PC-3 (cell line): Measurements from ENCODE around the gene MAP7D1. TPM values are rescaled to one million over a fixed set of nuclear protein-coding genes. Genes with fewer than 3 reads are reported as not detected.

Experiments used
- ATAC-seq: fragments of 200-7000 bp; cut with Tn5 transposase; 2 replicates; pipeline ENCODE4 v1.9.1; 2020; ENCODE audit warnings: mild to moderate bottlenecking, moderate library complexity
- BruUV-seq: library from RNA; stranded (reverse); fragments of 400-500 nt; replicated peaks from 2 replicates; lab custom pipeline; 2021; lab: Mats Ljungman, UMichigan
- CTCF ChIA-PET: fragments of 300-600 bp; sonication (Branson Sonifier 250); formaldehyde crosslinking; loops from one replicate; lab custom pipeline; 2022; ENCODE audit warnings: antibody characterized with exemption; lab: Charles Lee
- POLR2A ChIA-PET: fragments of 300-600 bp; sonication (Branson Sonifier 250); formaldehyde crosslinking; loops from one replicate; lab custom pipeline; 2022; ENCODE audit warnings: antibody characterized with exemption; ENCODE audit not compliant: unreplicated experiment; lab: Charles Lee
- DNase-seq: peaks from one replicate; pipeline ENCODE4 v3.0.0-alpha.2; 2015
- H2AFZ ChIP-seq: fragments of 300-600 bp; sonication (generic); 2 replicates; pipeline ENCODE4 v1.6.0; 2016; ENCODE audit warnings: antibody characterized with exemption, low read length
- H3F3A ChIP-seq: fragments of 300-600 bp; sonication (generic); one replicate; pipeline ENCODE4 v1.6.0; 2017; ENCODE audit warnings: antibody characterized with exemption, low read length, control low read depth, mild to moderate bottlenecking; ENCODE audit not compliant: unreplicated experiment
- H3K27ac ChIP-seq: fragments of 300-600 bp; sonication (generic); 2 replicates; pipeline ENCODE4 v1.5.1; 2016; ENCODE audit warnings: mild to moderate bottlenecking, low read length
- H3K27me3 ChIP-seq: fragments of 300-600 bp; sonication (generic); 2 replicates; pipeline ENCODE4 v1.6.1; 2016; ENCODE audit warnings: low read length, mixed read lengths
- H3K36me3 ChIP-seq: fragments of 300-600 bp; sonication (generic); 2 replicates; pipeline ENCODE4 v1.6.1; 2016; ENCODE audit warnings: low read depth, mixed run types, low read length, mixed read lengths
- H3K4me1 ChIP-seq: fragments of 300-600 bp; sonication (generic); 2 replicates; pipeline ENCODE4 v1.5.1; 2016; ENCODE audit warnings: low read length; ENCODE audit not compliant: insufficient read depth
- H3K4me2 ChIP-seq: fragments of 300-600 bp; sonication (generic); 2 replicates; pipeline ENCODE4 v1.6.0; 2016; ENCODE audit warnings: low read length
- H3K4me3 ChIP-seq: fragments of 300-600 bp; sonication (generic); 2 replicates; pipeline ENCODE4 v1.5.1; 2016; ENCODE audit warnings: mild to moderate bottlenecking, low read length, mixed read lengths
- H3K79me2 ChIP-seq: fragments of 300-600 bp; sonication (generic); 2 replicates; pipeline ENCODE4 v1.6.1; 2017; ENCODE audit warnings: low read length, mixed read lengths
- H3K9ac ChIP-seq: fragments of 300-600 bp; sonication (generic); 2 replicates; pipeline ENCODE4 v1.6.0; 2016; ENCODE audit warnings: mild to moderate bottlenecking, low read length
- H3K9me2 ChIP-seq: fragments of 300-600 bp; sonication (generic); replicated peaks from 2 replicates; pipeline ENCODE4 v1.6.1; 2016; ENCODE audit warnings: mixed run types, low read length, mixed read lengths
- H3K9me3 ChIP-seq: fragments of 300-600 bp; sonication (generic); 2 replicates; pipeline ENCODE4 v1.6.1; 2016; ENCODE audit warnings: low read length, mixed read lengths
- H4K20me1 ChIP-seq: fragments of 300-600 bp; sonication (generic); 2 replicates; pipeline ENCODE4 v1.6.1; 2016; ENCODE audit warnings: low read length, mixed read lengths
- EZH2 ChIP-seq: fragments of 300-600 bp; sonication (generic); IDR thresholded peaks from one replicate; pipeline ENCODE4 v1.6.1; 2017; ENCODE audit warnings: antibody characterized with exemption, mild to moderate bottlenecking, low read length; ENCODE audit not compliant: unreplicated experiment
- EZH2phosphoT487 ChIP-seq: fragments of 300-600 bp; sonication (generic); IDR thresholded peaks from 2 replicates; pipeline ENCODE4 v1.6.1; 2018; ENCODE audit warnings: mild to moderate bottlenecking, antibody characterized with exemption, low read length, borderline replicate concordance
- intact Hi-C: fragments of 100-400 bp; cut with micrococcal nuclease; formaldehyde crosslinking; loops from 2 replicates; pipeline ENCODE4 v1.9.0; 2023
- total RNA-seq: library from RNA; depleted of rRNA; stranded (reverse); fragments of >200 nt; gene quantifications from 2 replicates; pipeline ENCODE4 v1.2.3, GENCODE V29; 2014
- TF ChIP-seq, protein P1 (sequence below): fragments of 300-600 bp; sonication (generic); conservative IDR thresholded peaks from 2 replicates; pipeline ENCODE4 v1.5.1; 2017; ENCODE audit warnings: antibody characterized with exemption, low read depth, mild to moderate bottlenecking, low read length

MAP7D1 gene
- total RNA-seq, 1 experiment from 2014 or later: 113 TPM

DNA sequence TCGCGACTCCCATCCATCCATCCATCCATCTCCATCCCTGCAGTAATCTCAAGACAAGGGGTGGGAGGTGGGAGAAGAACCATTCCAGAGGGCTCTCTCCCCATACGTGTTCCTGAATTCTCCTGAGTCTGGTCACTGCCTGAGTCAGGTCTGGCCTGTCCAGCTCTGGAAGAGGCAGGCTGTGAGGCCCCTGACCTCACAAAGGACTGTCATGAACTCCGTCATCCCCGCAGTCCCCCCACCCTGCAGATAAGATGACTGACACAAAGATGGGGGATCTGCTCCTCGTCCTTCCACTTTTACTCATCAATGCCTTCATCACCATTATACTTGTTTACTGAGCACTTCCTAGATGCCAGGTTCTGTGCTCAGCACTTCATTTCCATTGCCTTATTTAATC, 1.6 kb upstream of the MAP7D1 start:
- POLR2A ChIA-PET: no interaction called here
- Histone ChIP-seq H3K4me1 (peaks cover 45% of the 10 kb centered on the region), H3K4me3 (no peak overlapping the region), H3K4me2 (no peak overlapping the region), H3K36me3 (no peaks in the 10 kb centered on the region; the same call in 1 of the 2 replicates), H3K27me3 (no peaks in the 10 kb centered on the region), H3K9ac (no peak overlapping the region), H3F3A (no peaks in the 10 kb centered on the region), H2AFZ (no peak overlapping the region), H3K27ac (no peak overlapping the region), H3K9me2 (no peaks in the 10 kb centered on the region), H3K79me2 (peaks cover 33% of the 10 kb centered on the region), H3K9me3 (no peaks in the 10 kb centered on the region), H4K20me1 (peaks cover 17% of the 10 kb centered on the region)
- ATAC-seq (no peak), DNase-seq (no peak)
- intact Hi-C loops: no loop called here
- TF ChIP-seq EZH2phosphoT487 (no peak), EZH2 (no peak)
- TF ChIP-seq, protein P1, sequence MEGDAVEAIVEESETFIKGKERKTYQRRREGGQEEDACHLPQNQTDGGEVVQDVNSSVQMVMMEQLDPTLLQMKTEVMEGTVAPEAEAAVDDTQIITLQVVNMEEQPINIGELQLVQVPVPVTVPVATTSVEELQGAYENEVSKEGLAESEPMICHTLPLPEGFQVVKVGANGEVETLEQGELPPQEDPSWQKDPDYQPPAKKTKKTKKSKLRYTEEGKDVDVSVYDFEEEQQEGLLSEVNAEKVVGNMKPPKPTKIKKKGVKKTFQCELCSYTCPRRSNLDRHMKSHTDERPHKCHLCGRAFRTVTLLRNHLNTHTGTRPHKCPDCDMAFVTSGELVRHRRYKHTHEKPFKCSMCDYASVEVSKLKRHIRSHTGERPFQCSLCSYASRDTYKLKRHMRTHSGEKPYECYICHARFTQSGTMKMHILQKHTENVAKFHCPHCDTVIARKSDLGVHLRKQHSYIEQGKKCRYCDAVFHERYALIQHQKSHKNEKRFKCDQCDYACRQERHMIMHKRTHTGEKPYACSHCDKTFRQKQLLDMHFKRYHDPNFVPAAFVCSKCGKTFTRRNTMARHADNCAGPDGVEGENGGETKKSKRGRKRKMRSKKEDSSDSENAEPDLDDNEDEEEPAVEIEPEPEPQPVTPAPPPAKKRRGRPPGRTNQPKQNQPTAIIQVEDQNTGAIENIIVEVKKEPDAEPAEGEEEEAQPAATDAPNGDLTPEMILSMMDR: no peak
- no TSS peak for BruUV-seq
- CTCF ChIA-PET: no interaction called here

DNA sequence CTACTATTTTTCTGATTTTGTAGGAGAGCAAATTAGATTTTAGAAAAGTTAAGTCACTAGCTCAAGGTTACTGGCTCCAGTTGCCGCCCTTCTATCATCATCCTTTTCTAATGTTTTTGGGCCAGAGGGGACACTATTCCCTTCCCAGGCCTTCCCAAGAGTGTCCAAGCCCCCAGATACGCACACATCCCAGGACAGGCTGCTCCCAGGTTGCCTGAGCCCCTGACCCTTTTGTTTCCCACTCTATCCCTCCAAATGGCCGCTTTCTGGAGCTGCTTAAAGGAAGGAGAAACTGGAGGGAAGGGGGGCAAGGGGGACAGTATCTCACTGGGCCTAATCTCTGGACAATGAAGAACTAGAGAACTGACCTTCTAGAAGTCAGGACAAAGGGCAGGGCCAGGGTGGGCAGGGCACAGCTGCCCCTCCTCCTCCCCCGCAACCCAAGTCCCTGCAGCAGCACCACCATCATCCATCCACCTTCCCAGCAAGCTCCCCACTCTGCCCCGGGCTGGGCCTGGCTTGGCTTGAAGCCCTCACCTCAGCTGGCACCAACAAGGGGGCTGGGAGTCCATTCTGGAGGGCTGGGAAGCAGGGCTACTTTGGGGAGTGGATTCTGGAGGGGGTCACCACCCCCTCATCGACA, 1.1 kb upstream of the MAP7D1 start:
- no peaks in the 10 kb centered on the region; the same call in 1 of the 2 replicates for H3K36me3 ChIP-seq
- POLR2A ChIA-PET: no interaction called here
- no peaks in the 10 kb centered on the region for H3K9me3 ChIP-seq
- H3K9ac ChIP-seq: peak overlapping the region; percentile 94
- H3K4me3 ChIP-seq: peak overlapping the region; percentile 93
- H3K79me2 ChIP-seq: peaks cover 39% of the 10 kb centered on the region
- peaks cover 17% of the 10 kb centered on the region for H4K20me1 ChIP-seq
- CTCF ChIA-PET: no interaction called here
- ATAC-seq (no peak), DNase-seq (no peak)
- no peaks in the 10 kb centered on the region for H3K9me2 ChIP-seq
- H3F3A ChIP-seq: no peaks in the 10 kb centered on the region
- peaks cover 48% of the 10 kb centered on the region for H3K4me1 ChIP-seq
- peak overlapping the region; percentile 65 for H3K27ac ChIP-seq
- H2AFZ ChIP-seq: peak overlapping the region; percentile 92
- TF ChIP-seq EZH2phosphoT487: no peak
- TF ChIP-seq, protein P1: no peak
- TF ChIP-seq EZH2: no peak
- BruUV-seq: no TSS peak
- intact Hi-C loops: no loop called here
- H3K27me3 ChIP-seq: no peaks in the 10 kb centered on the region
- peak overlapping the region; percentile 99 for H3K4me2 ChIP-seq
